IMR-90 (cell line): ENCODE results near the gene IL19. TPM values are rescaled to one million over a fixed set of nuclear protein-coding genes. Genes with fewer than 3 reads are reported as not detected.

ENCODE experiments used
- ATAC-seq: fragments of 200-7000 bp; cut with Tn5 transposase; 2 replicates; pipeline ENCODE4 v1.9.1; 2020; ENCODE audit warnings: low read depth, mild to moderate bottlenecking, moderate library complexity
- BruUV-seq: library from RNA; stranded (reverse); fragments of 400-500 nt; replicated peaks from 2 replicates; lab custom pipeline; 2021; lab: Mats Ljungman, UMichigan
- CTCF ChIA-PET: fragments of 300-600 bp; formaldehyde crosslinking; extraction: SDS; loops from one replicate; lab custom pipeline; 2021; ENCODE audit warnings: antibody characterized with exemption; lab: Yijun Ruan, JAX
- POLR2A ChIA-PET: fragments of 300-600 bp; sonication (Branson Sonifier 250); formaldehyde crosslinking; loops from one replicate; lab custom pipeline; 2022; ENCODE audit warnings: antibody characterized with exemption; ENCODE audit not compliant: unreplicated experiment; lab: Charles Lee
- DNase-seq: peaks from one replicate; pipeline ENCODE4 v3.0.0; 2013
- H2AFZ ChIP-seq: replicated peaks from 2 replicates; pipeline ENCODE3; 2013; ENCODE audit warnings: low read length, mild to moderate bottlenecking; ENCODE audit not compliant: poor library complexity
- H2AK5ac ChIP-seq: 2 replicates; pipeline ENCODE4 v1.6.1; 2013; ENCODE audit warnings: low read depth, low read length, inconsistent platforms
- H2AK9ac ChIP-seq: replicated peaks from 2 replicates; pipeline ENCODE3; 2013; ENCODE audit warnings: mild to moderate bottlenecking, low read depth, low read length, moderate library complexity; ENCODE audit not compliant: poor library complexity
- H2BK120ac ChIP-seq: 2 replicates; pipeline ENCODE4 v1.6.1; 2013; ENCODE audit warnings: low read depth, low read length, inconsistent platforms
- H2BK15ac ChIP-seq: 3 replicates; pipeline ENCODE4 v1.6.1; 2013; ENCODE audit warnings: low read depth, low read length, inconsistent platforms
- H2BK20ac ChIP-seq: 2 replicates; pipeline ENCODE4 v1.6.1; 2013; ENCODE audit warnings: low read depth, mild to moderate bottlenecking, inconsistent platforms, low read length, moderate library complexity
- H2BK5ac ChIP-seq: 2 replicates; pipeline ENCODE4 v1.6.1; 2013; ENCODE audit warnings: mild to moderate bottlenecking, low read depth, low read length, inconsistent platforms; ENCODE audit not compliant: poor library complexity, severe bottlenecking
- H3K14ac ChIP-seq: replicated peaks from 2 replicates; pipeline ENCODE4 v1.6.1; 2013; ENCODE audit warnings: low read depth, low read length, inconsistent platforms
- H3K18ac ChIP-seq: 2 replicates; pipeline ENCODE4 v1.6.1; 2013; ENCODE audit warnings: low read depth, low read length, control low read depth
- H3K23ac ChIP-seq: 2 replicates; pipeline ENCODE4 v1.6.1; 2013; ENCODE audit warnings: low read depth, low read length, inconsistent platforms
- H3K27ac ChIP-seq: 2 replicates; pipeline ENCODE4 v1.5.1; 2013; ENCODE audit warnings: mild to moderate bottlenecking, control low read depth, low read length; ENCODE audit not compliant: insufficient read depth
- H3K27me3 ChIP-seq: 2 replicates; pipeline ENCODE4 v1.6.1; 2013; ENCODE audit warnings: low read length; ENCODE audit not compliant: control insufficient read depth, insufficient read depth
- H3K36me3 ChIP-seq: 2 replicates; pipeline ENCODE4 v1.6.1; 2013; ENCODE audit warnings: low read length, mixed read lengths; ENCODE audit not compliant: control insufficient read depth, insufficient read depth
- H3K4ac ChIP-seq: 2 replicates; pipeline ENCODE4 v1.6.1; 2013; ENCODE audit warnings: low read depth, low read length, inconsistent platforms
- H3K4me1 ChIP-seq: 2 replicates; pipeline ENCODE4 v1.6.1; 2013; ENCODE audit warnings: low read length, mixed read lengths; ENCODE audit not compliant: control insufficient read depth, insufficient read depth
- H3K4me2 ChIP-seq: 2 replicates; pipeline ENCODE4 v1.6.1; 2013; ENCODE audit warnings: low read depth, mild to moderate bottlenecking, control low read depth, low read length, moderate library complexity
- H3K4me3 ChIP-seq: 2 replicates; pipeline ENCODE4 v1.5.1; 2013; ENCODE audit warnings: low read depth, mild to moderate bottlenecking, control low read depth, low read length, moderate library complexity; ENCODE audit not compliant: insufficient read depth
- H3K56ac ChIP-seq: 2 replicates; pipeline ENCODE4 v1.6.1; 2013; ENCODE audit warnings: low read length, inconsistent platforms; ENCODE audit not compliant: insufficient read depth; ENCODE audit errors: extremely low read depth
- H3K79me1 ChIP-seq, 2 experiments: 2 replicates each; pipeline ENCODE4 v1.6.1; 2013; ENCODE audit warnings: low read length in 2 of 2, inconsistent platforms in 1 of 2, low read depth in 1 of 2
- H3K9ac ChIP-seq: 2 replicates; pipeline ENCODE4 v1.6.1; 2013; ENCODE audit warnings: low read depth, low read length, control low read depth
- H3K9me1 ChIP-seq: 2 replicates; pipeline ENCODE4 v1.6.1; 2013; ENCODE audit warnings: low read length, inconsistent platforms; ENCODE audit not compliant: insufficient read depth
- H3K9me3 ChIP-seq: 2 replicates; pipeline ENCODE4 v1.6.1; 2013; ENCODE audit warnings: low read length; ENCODE audit not compliant: control insufficient read depth, insufficient read depth
- H4K20me1 ChIP-seq: 2 replicates; pipeline ENCODE4 v1.6.1; 2013; ENCODE audit warnings: low read length, inconsistent platforms; ENCODE audit not compliant: insufficient read depth
- H4K5ac ChIP-seq: 2 replicates; pipeline ENCODE4 v1.6.1; 2013; ENCODE audit warnings: mild to moderate bottlenecking, low read depth, low read length, control low read depth
- H4K8ac ChIP-seq, 2 experiments: 2 replicates each; pipeline ENCODE4 v1.6.1; 2013; ENCODE audit warnings: low read depth in 2 of 2, low read length in 2 of 2, control low read depth in 1 of 2, inconsistent platforms in 1 of 2
- H4K91ac ChIP-seq: 2 replicates; pipeline ENCODE4 v1.6.1; 2013; ENCODE audit warnings: low read depth, low read length, inconsistent platforms; ENCODE audit not compliant: insufficient read depth
- BHLHE40 ChIP-seq: fragments of 150-350 bp; IDR thresholded peaks from 2 replicates; pipeline ENCODE4 v1.6.1; 2016; ENCODE audit warnings: mild to moderate bottlenecking, low read depth, low read length
- CHD1 ChIP-seq: IDR thresholded peaks from 2 replicates; pipeline ENCODE4 v1.6.1; 2012; ENCODE audit warnings: low read depth, low read length, improper control_type of control experiment
- FOS ChIP-seq: fragments of 150-350 bp; IDR thresholded peaks from 2 replicates; pipeline ENCODE4 v1.6.1; 2016; ENCODE audit warnings: low read depth, low read length
- MAFK ChIP-seq: IDR thresholded peaks from 2 replicates; pipeline ENCODE4 v1.6.1; 2012; ENCODE audit warnings: low read depth, low read length, improper control_type of control experiment
- MXI1 ChIP-seq: IDR thresholded peaks from 2 replicates; pipeline ENCODE4 v1.6.1; 2012; ENCODE audit warnings: low read depth, mild to moderate bottlenecking, low read length, moderate library complexity, borderline replicate concordance
- NFE2L2 ChIP-seq: fragments of 150-350 bp; IDR thresholded peaks from 2 replicates; pipeline ENCODE4 v1.6.1; 2016; ENCODE audit warnings: low read depth, mild to moderate bottlenecking, low read length
- POLR2A ChIP-seq: IDR thresholded peaks from 2 replicates; pipeline ENCODE4 v1.6.1; 2012; ENCODE audit warnings: mild to moderate bottlenecking, low read depth, low read length
- RAD21 ChIP-seq: IDR thresholded peaks from 2 replicates; pipeline ENCODE4 v1.6.1; 2012; ENCODE audit warnings: low read length, improper control_type of control experiment
- RFX5 ChIP-seq: IDR thresholded peaks from 2 replicates; pipeline ENCODE4 v1.8.0; 2012; ENCODE audit warnings: low read depth, mild to moderate bottlenecking, low read length, moderate library complexity
- SMC3 ChIP-seq: fragments of 150-350 bp; IDR thresholded peaks from 2 replicates; pipeline ENCODE4 v1.6.1; 2016; ENCODE audit warnings: low read depth, mild to moderate bottlenecking, antibody characterized with exemption, low read length, moderate library complexity
- WGBS, 2 experiments: methylation state at CpG; one replicate each; pipeline versions ENCODE4 v1.1.5 to v1.1.7; 2013; ENCODE audit warnings: missing lambda C conversion rate in 2 of 2; ENCODE audit not compliant: insufficient read length in 1 of 2; ENCODE audit errors: extremely low coverage in 2 of 2; 5-methylcytosine and 5-hydroxymethylcytosine counted together
- dilution Hi-C: fragments of 300-500 bp; cut with HindIII; formaldehyde crosslinking; loops from one replicate; pipeline ENCODE4 v1.14.3; 2018; ENCODE audit warnings: low sequenced_read_pairs; ENCODE audit not compliant: unreplicated experiment
- in situ Hi-C: fragments of 300-500 bp; cut with MboI; formaldehyde crosslinking; loops from 3 replicates; pipeline ENCODE4 v1.14.3; 2019; ENCODE audit warnings: low sequenced_read_pairs, inconsistent platforms, mixed read lengths
- intact Hi-C: fragments of 100-400 bp; cut with micrococcal nuclease; formaldehyde crosslinking; loops from 2 replicates; pipeline ENCODE4 v1.10.0; 2022
- polyA plus RNA-seq, 3 experiments: library from polyadenylated mRNA; depleted of rRNA; stranded (reverse); fragments of >200 nt; gene quantifications; 2 replicates each; pipeline ENCODE4 v1.2.3, GENCODE V29; 2012; ENCODE audit warnings: low replicate concordance in 1 of 3
- total RNA-seq: library from RNA; depleted of rRNA; stranded (reverse); fragments of >200 nt; gene quantifications from 2 replicates; pipeline ENCODE4 v1.2.3, GENCODE V29; 2012
- TF ChIP-seq, protein P1 (sequence below): fragments of 150-350 bp; IDR thresholded peaks from 2 replicates; pipeline ENCODE4 v1.6.1; 2016; ENCODE audit warnings: low read depth, mild to moderate bottlenecking, low read length, moderate library complexity, borderline replicate concordance
- TF ChIP-seq, protein P2 (sequence below): conservative IDR thresholded peaks from 2 replicates; pipeline ENCODE4 v1.5.1; 2012; ENCODE audit warnings: mild to moderate bottlenecking, low read depth, low read length, improper control_type of control experiment

IL19 gene
- total and polyA plus RNA-seq, 2 of the 4 experiments (the other 2 are of a cell fraction) = not detected

DNA sequence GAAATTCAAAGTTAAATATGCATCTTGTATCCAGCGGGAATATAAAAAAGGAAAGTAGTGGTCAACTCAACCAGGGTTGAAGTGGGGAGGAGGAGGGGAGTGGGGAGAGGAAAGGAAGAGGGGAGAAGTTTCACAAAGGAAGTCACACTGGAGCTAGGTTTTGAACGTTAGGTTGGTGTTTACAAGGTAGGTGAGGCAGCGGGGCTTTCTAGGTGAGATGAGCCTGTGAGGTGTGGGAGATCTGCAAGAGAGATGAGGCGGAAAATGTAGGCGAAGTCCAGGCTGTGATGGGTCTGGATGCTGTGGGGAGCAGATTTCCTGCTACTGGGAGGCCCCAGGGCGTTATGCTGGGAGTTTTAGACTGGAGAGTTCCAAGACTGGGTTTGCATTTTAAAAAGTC, 58.7 kb downstream of the IL19 start:
- H2AK5ac ChIP-seq = no peak overlapping the region
- ChIA-PET CTCF (no interaction called here), POLR2A (no interaction called here)
- H3K4me3 ChIP-seq = no peak overlapping the region
- in situ Hi-C loops (no loop called here), dilution Hi-C loops (no loop called here), intact Hi-C loops (no loop called here)
- H3K9me1 ChIP-seq = no peaks in the 10 kb centered on the region; the same call in 1 of the 2 replicates
- H2BK20ac ChIP-seq = no peak overlapping the region
- no peaks in the 10 kb centered on the region for H3K36me3 ChIP-seq
- H3K9ac ChIP-seq = no peak overlapping the region
- TF ChIP-seq MAFK (no peak), BHLHE40 (no peak), SMC3 (no peak), MXI1 (no peak), FOS (no peak), NFE2L2 (no peak), RAD21 (no peak), POLR2A (no peak), CHD1 (no peak), RFX5 (no peak)
- TF ChIP-seq, protein P1, sequence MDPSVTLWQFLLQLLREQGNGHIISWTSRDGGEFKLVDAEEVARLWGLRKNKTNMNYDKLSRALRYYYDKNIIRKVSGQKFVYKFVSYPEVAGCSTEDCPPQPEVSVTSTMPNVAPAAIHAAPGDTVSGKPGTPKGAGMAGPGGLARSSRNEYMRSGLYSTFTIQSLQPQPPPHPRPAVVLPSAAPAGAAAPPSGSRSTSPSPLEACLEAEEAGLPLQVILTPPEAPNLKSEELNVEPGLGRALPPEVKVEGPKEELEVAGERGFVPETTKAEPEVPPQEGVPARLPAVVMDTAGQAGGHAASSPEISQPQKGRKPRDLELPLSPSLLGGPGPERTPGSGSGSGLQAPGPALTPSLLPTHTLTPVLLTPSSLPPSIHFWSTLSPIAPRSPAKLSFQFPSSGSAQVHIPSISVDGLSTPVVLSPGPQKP = no peak
- TF ChIP-seq, protein P2, sequence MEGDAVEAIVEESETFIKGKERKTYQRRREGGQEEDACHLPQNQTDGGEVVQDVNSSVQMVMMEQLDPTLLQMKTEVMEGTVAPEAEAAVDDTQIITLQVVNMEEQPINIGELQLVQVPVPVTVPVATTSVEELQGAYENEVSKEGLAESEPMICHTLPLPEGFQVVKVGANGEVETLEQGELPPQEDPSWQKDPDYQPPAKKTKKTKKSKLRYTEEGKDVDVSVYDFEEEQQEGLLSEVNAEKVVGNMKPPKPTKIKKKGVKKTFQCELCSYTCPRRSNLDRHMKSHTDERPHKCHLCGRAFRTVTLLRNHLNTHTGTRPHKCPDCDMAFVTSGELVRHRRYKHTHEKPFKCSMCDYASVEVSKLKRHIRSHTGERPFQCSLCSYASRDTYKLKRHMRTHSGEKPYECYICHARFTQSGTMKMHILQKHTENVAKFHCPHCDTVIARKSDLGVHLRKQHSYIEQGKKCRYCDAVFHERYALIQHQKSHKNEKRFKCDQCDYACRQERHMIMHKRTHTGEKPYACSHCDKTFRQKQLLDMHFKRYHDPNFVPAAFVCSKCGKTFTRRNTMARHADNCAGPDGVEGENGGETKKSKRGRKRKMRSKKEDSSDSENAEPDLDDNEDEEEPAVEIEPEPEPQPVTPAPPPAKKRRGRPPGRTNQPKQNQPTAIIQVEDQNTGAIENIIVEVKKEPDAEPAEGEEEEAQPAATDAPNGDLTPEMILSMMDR = no peak
- H2BK15ac ChIP-seq = no peak overlapping the region
- WGBS, 2 experiments = 54% methylated on average over 3 of the region's 6 CpGs; no CpG with 5 or more reads in 1 of the 2 experiments
- H3K27me3 ChIP-seq = peaks cover 5% of the 10 kb centered on the region
- H4K8ac ChIP-seq = no peak overlapping the region
- H3K4me1 ChIP-seq = no peaks in the 10 kb centered on the region; the same call in 1 of the 2 replicates
- no peak overlapping the region for H2AK9ac ChIP-seq
- H4K20me1 ChIP-seq = no peaks in the 10 kb centered on the region
- BruUV-seq = no TSS peak
- no peaks in the 10 kb centered on the region for H3K79me1 ChIP-seq
- no peak overlapping the region for H3K56ac ChIP-seq
- H4K5ac ChIP-seq = no peak overlapping the region
- H3K18ac ChIP-seq = no peak overlapping the region
- DNase-seq (no peak), ATAC-seq (no peak)
- no peak overlapping the region for H3K27ac ChIP-seq
- H2AFZ ChIP-seq = no peak overlapping the region
- no peaks in the 10 kb centered on the region for H3K9me3 ChIP-seq
- no peak overlapping the region for H2BK5ac ChIP-seq
- no peak overlapping the region for H3K23ac ChIP-seq
- no peak overlapping the region for H3K14ac ChIP-seq
- no peak overlapping the region for H3K4ac ChIP-seq
- no peak overlapping the region for H3K4me2 ChIP-seq
- H4K91ac ChIP-seq = no peak overlapping the region
- H2BK120ac ChIP-seq = no peak overlapping the region
